ENCODE results near the gene RABGGTB.

- TF ChIP-seq, protein P1, sequence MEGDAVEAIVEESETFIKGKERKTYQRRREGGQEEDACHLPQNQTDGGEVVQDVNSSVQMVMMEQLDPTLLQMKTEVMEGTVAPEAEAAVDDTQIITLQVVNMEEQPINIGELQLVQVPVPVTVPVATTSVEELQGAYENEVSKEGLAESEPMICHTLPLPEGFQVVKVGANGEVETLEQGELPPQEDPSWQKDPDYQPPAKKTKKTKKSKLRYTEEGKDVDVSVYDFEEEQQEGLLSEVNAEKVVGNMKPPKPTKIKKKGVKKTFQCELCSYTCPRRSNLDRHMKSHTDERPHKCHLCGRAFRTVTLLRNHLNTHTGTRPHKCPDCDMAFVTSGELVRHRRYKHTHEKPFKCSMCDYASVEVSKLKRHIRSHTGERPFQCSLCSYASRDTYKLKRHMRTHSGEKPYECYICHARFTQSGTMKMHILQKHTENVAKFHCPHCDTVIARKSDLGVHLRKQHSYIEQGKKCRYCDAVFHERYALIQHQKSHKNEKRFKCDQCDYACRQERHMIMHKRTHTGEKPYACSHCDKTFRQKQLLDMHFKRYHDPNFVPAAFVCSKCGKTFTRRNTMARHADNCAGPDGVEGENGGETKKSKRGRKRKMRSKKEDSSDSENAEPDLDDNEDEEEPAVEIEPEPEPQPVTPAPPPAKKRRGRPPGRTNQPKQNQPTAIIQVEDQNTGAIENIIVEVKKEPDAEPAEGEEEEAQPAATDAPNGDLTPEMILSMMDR (IDR thresholded peaks at IDR 0.05), result no peak
- TF ChIP-seq POLR2A (IDR thresholded peaks at IDR 0.05), result no peak
Measured at GRCh38 chr1:75836528-75837100, 50.6 kb downstream of the RABGGTB start.

Measured in adrenal gland (tissue), 5 donors.